ENCODE results near the gene IGFBP5.

Gene IGFBP5

DNA sequence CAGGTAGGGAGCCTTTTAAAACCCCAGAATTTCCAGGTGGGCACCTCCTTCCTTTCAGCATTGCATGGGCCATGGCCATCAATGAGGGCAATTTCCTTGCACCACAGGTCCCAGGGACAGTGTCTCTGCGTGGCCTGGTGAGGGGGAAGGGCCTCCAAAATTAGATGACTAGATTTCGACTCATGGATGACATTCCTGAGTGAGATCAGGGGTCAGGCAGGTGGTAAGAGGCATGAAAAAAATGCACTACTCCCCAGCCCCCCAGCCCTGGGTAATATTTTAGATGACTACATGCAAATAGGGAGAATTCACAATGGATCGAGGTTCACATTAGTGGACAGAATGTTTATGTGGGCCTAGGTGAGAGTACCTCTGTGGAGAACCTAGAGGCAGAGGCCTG, 19.0 kb upstream of the IGFBP5 start:
- no peak for DNase-seq (ENCODE audit: low read depth)

DNA sequence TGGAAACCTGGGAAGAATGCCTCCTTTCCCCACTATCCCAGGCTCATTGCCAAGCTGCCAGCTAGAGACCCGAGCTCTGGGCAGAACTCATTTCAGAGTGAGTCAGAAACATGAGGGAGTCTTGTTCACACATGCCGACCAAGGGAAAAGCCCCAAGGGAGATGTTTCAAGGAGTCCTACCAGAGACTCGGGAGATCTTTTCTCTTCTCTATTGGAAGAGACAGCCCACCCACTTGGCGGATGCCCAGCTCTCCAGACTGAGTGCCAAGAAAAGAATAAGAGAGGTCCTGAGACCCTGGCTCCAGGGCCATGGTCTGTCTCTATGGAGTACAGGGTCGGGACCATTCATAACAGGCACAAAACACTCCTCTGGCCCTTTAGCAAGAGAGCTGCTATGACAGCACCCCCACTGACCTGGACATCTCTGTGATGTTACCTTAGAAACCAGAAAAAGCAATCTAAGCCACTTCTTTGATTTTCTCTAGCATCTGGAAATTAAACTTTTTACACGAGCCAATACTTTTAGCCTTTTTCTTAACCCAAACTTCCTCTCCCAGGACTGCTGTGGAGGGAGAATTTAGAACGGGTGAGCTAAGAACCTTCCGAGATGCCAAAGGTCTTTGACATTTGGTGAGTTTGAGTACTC, 18.5 kb upstream of the IGFBP5 start:
- peak; percentile 69 for DNase-seq (ENCODE audit: low read depth)

DNA sequence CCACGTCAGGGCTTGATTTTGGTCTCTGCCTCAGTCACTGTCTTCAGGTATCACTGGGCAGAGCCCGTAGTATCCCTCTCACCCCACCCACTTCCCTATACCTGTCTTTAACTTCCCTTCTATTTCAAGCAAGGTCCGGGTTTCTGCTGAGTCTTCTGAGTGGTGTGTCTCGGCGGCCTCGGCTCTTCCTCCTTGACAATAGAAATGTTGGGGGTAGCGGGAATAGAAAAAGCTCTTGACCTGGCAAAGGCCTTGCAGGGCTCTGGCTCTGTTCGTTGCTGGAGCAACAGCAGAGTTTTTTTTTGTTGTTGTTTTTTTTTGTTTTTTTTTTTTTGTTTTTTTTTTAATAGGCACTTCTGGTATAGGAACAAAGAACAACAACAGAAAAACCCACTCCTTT, 16.0 kb upstream of the IGFBP5 start:
- DNase-seq (ENCODE audit: low read depth): no peak

DNA sequence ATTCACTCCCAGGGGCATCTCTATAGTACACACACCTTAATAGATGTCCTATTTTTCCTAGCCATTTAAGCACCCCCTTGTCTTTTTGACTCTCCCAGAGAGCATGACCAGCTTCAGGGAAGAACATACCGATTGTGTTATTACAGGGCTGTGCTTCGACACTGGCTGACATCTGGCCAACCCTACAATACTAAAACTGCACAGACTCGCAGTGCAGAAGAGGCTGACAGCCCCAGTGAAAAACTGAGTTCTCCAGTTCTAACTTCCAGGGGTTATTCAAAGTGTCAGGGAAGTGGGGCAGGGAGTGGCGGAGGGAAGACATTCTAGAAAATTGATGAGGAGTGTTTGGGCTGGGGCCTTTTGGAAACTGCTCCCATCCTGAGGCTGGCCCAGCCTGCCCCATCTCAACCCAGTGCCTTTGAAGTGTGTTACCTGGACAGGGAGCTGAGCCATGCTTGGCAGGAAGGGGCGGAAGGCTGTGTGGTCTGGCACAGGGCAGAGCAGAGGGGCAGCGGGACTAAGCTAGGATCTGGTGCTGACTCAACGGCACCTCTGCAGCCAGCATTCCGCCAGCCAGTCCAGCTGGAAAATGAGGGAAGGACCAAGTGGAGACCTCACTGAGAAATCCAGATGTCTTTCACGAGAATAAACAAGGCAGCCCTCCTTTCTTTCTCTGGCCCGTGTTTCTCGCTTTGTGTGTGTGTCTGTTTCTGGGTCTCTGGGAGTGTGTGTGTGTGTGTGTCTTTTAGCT, 15.4 kb upstream of the IGFBP5 start:
- DNase-seq (ENCODE audit: low read depth): no peak

DNA sequence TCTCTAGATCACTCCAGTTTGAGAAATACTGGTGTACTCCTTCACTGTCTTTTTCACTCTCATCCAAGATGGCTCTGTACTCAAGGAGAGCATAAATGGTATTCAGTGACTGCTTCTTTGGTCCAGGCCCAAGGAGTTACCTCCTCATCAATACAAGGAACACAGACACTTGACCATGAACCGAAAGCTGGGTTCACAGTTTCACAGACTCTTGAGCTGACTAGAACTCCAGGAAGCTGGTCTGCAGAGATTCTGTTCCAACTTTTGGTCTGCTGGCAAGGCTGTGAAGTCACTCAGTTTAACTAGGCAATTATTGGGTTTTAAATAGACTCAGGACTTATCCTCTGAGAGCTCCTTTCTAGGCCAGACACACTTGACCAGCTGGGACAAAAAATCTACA, 7.4 kb upstream of the IGFBP5 start:
- DNase-seq (ENCODE audit: low read depth): no peak

DNA sequence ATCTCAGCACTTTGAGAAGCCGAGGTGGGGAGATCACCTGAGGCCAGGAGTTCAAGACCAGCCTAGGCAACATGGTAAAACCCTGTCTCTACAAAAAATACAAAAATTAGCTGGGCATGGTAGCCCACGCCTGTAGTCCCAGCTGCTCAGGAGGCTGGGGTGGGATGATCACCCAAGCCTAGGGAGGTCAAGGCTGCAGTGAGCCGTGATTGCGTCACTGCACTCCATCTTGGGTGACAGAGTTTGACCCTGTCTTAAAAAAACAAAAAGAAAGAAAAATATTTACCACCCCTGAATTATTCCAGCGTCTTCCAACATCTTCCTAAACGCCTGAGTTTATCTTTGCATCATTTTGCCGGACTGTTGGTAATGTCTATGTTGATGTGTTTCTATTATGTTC, 6.2 kb upstream of the IGFBP5 start:
- no peak for DNase-seq (ENCODE audit: low read depth)

DNA sequence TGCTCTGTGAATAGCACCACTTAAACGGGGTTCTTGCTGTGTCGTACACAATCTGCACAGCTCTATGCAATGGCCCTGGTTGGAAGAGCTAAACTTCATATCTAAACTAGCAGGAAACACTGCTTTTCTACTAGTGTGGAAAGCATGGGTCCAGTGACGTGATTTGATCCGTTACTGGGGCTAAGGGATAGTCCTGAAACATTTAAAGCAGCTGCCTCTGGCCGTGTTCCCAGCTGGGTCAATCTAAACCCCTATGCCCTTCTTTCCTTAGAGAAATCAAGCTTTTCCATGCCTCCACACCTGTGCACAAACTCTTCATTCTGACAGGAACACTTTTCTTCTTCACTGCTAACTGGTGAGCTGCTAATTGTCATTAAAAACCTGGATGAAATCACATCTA, 5.4 kb upstream of the IGFBP5 start:
- no peak for DNase-seq (ENCODE audit: low read depth)

DNA sequence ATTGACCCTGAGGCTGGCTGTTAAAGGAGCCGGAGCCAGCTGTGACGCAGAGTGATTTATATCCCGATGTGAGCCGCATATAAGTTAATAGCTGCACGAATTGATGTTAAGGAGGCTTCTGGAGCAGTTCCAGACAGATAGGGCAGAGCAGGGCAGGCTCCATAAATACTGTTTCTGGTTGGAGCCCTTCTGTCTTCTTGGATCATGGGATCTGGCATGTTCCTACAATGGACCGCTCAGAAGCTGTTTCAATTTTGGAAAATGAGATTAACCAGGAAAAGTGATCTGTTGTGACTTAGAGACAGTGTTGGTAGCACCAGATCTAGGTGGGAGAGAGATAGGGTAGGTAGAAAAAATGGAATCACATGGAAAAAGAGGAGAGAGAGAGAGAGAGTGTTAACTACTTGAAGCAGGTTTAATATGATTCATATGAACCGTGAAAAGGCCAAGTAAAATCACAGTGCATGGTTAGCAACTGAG, 4.8 kb upstream of the IGFBP5 start:
- no peak for DNase-seq (ENCODE audit: low read depth)

DNA sequence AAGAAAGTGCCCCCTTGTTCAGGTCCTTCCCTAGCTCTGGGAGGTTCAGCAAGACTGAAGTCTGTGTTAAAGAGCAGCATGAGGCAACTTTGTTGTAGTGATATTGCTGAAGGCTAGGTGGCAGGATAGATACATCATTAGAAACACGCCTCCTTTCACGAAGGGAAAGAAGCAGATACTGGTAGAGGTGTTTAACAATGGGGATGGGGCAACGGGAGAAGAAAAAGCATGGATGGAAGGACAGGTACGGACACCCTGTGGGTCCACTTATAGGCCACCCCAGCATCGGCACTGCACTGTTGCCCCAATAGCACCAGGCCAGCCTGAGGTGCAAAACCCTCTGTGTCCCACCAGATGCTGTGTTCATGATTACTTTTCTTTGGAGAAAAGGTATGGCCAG, 3.5 kb upstream of the IGFBP5 start:
- DNase-seq (ENCODE audit: low read depth): no peak

DNA sequence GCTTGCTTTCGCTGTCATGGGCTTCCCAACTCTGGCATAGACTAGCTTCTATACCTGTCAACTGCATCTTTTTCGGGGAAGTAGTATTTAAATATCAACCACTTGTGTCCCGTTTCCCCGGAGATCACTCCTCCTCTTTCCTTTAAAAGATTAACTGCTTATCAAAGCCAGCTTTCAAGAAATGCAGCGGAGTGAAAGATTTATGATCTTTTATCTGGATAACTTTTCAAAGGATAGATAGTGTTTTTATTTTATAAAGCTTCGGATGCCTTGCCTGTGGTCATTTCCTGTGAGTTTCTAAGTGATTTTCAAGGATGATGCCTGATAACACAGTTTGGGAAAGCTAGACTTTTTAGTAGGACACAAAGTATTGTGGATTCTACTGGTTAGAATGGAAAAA, 2.9 kb upstream of the IGFBP5 start:
- no peak for DNase-seq (ENCODE audit: low read depth)

DNA sequence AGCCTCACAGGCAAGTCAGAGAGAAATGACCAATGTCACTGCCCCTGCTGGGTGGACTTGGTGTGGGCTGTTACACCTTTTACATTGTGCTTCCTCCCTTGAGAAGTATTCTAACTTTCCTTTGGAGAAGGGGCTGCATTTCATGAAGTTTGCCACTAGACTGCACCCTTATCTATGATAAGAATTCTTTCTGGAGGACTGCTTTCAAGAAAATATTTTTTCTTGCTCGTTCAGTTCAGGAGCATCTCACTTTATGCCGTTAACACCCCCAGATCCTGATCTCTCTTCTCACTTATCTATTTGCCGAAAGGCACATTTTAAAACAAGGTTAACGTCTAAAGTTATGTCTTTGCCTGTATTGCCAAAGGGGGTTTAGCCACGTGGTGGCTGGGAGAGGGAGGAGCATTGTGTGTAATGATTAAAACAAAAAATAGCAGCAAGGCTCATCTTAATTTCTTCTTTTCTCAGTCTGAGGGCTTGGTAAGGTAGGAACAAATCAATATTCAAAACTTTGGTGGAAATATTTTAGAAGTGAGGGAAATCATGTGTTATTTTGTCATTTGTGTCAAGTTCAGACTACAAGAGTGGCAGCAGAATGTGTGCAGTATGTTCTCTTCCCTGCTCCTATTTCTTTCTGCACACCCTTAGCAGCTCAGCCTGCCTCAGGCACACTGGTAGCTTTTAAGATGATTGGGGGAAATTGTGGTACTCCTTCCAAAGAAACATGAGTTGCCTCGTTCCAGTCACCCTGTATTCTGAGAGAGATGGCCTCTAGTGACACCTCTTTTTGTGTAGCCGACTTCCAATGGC, 1.6 kb upstream of the IGFBP5 start:
- no peak for DNase-seq (ENCODE audit: low read depth)

DNA sequence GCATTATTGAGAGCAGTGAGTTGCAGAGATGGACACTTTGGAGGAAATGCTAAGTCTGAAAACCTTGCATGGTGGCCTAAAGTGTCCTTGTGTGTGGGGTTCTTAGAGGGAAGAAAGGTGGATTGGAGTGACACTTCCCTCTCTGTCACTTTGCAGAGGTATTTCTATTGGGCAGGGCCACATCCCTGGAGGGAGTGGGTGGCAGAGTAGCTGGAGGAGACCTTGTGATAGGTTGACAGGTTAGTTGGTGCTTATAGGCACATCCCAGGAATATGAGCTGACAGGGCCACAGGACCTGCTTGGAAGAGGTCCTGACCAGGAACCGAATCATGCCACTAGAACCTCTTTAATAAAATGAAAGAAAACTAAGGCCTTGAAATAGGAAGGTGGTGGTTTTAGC, 972 bp upstream of the IGFBP5 start:
- DNase-seq (ENCODE audit: low read depth): no peak

DNA sequence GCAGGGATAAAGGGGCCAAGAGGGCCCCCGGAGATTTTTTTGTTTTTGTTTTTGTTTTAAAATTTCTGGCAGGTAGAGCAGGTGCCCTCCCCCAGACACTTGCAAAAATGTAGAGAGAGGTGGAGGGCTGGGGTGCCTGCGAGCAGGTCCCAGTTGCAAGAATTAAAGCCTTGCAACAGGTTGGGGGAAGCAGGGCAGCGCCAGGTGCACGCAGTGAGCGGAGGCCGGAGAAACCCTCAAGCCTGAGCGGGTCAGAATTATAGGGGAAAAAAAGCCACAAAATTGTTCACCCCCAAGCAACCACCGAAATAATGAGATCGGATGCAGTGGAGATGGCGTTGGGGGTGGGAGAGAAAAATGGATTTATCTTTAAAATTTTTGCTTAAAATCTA, 527 bp downstream of the IGFBP5 start:
- DNase-seq (ENCODE audit: low read depth): no peak

DNA sequence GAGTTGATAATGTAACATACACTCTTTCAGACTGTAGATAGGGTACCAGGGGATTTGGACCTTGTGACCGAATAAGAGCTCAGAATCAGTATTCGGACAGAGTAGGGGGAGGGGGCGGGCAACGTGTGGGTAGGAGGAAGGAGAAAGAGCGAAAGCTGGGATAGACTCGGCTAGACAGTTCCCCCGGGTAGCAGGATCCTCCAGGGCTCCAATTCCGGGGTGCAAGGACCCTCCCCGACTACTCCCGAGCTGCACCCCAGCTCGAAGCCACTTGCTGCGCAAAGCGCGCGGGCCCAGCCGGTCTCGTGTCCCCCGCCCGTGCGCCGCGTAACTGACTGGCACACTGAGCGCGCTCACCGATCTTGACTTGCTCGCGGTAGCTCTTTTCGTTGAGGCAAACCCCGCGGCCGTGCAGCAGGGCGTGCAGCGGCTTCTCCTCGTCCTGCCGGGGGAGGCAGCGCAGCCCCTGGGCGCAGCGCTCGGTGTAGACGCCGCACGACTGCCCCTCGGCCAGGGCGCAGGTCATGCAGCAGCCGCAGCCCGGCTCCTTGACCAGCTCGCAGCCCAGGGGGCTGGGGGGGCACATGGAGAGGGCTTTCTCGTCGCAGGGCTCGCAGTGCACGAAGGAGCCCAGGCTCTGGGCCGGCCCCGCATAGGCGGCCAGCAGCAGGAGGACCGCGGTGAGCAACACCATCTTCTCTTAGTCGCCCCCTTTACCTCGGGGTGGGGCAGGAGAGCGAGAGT, 1.1 kb downstream of the IGFBP5 start:
- DNase-seq (ENCODE audit: low read depth): no peak

DNA sequence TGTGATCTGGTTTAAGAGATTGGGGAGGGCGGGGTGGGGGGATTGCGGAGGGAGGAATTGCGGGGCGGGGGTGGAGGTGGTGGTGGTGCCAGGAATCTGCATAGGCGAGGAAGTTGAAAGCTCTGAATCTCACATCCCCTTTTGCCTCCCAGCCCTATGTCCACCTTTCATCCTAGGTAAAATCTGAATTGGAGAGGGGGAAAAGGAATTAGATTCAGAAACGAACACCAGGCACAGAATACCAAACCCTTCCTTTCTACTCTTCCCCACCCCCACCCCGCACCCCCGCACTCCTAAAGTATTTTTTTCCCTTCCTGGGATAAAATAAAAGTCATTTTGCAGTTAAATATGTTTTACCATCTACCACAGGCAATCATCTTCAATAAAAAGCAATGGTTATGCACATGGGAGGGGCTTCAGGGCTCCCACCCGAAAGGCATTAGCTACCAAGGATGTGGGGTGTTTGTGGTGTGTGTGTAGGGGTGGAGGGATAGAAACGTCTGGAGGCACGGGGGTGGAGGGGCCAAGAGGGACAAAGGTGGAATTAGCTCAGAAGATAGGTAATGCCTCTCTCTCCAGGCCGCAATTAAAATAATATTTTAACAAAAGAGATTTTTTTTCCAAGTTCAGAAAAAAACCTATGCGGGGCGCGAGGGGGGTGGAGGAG, 1.8 kb downstream of the IGFBP5 start:
- no peak for DNase-seq (ENCODE audit: low read depth)

DNA sequence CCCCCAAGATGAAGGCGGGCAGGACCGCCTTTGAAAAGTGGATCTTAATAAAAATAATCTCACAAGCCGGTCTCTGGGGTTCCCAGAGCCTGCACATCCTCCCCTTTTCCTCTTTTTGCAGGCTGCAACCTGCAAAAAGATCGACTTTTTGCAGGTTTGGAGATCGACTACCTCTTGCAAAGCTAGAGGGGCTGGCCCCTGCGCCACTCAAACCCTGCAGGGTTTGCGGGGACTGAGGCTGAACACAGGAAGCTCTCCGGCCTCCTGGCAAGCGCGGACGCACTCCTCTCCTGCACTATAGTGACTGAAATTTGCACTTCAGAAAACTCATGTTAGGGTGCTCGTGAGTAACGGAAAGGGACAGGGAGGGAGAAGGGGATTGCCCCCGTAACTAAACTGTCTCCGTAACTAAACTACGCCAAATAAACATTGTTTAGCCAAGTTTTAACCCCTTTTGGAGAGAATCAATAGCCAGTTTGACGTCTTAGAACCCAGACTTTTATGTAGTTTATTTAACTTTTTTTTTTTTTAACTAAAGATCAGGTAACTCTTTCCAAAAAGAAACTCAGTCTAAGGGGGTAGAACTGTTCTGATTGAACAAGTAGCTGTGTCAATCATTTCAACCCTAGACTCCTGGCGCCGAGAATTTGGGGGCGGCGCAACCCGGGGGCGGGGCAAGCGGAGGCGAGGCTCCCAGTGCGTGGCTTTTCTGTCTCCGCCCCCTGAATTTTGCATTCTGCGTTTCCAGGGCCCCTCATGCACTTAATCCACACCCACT, 2.5 kb downstream of the IGFBP5 start:
- DNase-seq (ENCODE audit: low read depth): no peak

DNA sequence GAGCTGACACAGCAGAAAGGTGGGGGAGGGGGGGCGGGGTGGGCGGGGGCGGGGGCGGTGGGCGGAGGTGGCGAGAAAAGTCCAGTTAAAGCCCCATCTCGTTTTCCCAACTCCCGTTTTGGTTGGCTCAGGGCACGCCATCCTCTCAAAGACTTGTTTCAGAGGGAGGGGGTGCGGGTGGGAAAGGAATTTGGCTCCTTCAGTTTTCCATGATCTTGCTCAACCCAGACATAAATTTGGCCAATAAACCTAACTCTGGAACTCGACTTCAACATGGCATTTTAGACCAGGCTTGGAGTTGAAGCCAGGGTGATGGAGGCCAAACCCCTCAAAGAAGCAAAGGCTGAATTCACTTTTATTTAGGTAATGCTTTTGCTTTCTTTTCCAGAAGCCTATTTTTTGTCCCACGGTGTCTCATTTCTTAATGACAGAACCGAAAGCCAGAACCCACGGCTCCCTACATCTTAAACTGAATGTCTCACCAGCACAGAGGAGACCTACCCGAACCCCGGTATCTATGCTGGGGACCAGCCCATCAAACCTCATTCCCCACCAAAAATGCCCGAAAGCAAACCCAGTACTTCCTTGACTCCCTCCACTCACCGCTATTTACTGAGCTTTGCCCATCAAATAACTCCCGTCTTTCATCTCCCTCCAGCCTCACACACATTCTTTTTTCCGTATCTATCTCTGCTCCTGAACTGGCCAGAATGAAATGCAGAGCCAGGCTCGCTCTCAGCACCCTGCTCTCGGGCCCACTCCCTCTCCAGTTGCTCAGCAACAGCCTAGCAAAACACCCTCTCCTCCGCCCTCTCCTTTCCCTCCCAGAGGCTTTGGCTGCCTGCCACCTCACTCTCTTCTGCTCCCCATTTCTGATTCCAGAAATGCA, 4.3 kb downstream of the IGFBP5 start:
- DNase-seq (ENCODE audit: low read depth): no peak

DNA sequence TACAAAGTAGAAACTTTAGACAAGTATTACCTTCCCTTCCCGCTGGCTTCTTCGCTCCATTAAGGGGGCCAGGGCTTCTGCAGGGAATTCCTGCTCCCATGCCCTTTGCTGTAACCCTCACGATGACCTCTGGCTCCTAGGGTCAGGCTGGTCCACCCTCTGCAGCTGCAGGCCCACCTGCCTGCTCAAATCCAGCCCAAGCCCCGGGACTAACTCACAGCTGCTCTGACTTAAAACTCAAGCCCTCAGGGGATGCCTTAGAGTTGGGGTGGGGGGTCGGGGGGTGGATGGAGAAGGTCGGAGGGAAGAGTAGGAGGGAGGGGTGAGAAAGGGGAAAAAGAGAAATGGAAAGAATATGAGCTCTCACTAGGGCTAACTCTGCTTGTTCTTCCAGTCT, 4.9 kb downstream of the IGFBP5 start:
- no peak for DNase-seq (ENCODE audit: low read depth)

DNA sequence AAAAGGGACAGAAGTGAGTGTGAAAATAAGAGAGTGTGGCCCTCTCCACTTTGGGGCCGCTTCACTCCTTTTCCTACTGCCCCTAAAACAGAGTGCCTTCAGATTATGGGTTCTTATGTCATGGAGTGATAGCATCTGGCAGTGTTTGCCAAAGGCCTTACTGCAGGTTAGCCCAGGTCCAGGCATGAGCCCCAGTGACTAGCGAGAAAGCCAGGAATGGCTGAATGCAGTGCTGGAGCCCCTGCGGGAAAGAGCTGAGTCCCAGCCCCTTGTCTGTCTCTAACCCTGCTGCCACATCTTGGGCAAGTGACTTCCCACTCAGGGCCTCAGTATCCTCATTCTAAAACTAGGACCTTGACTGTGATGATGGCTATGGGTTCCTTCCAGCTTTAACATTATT, 6.0 kb downstream of the IGFBP5 start:
- DNase-seq (ENCODE audit: low read depth): no peak

DNA sequence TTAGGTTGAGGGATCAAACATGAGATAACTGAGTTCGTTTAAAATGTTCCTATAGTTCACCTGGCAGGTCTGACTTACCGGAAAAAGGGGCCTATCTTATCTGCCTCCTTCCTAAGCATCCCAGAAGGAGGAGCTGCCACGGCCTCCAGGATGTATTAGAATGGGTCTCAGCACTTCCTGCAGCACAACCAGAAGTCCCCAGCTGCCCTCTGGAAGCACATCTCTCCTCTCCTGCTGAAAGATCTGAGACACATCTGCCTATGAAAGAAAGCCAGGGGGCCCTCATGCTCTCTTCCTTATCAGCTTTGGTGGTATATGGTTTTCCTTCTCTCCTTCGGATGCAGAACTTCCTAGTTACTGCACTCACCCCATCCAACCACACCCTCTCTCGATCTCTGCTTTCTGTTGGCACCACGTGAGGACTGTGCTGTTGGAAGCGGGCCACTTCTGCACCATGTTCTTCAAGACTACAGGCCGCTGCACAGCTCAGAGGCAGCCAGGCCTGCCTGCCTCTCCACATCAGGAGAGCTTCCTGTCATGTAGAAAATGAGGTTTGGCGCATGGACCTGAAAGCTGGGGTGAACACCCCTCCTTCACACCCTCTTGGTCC, 6.5 kb downstream of the IGFBP5 start:
- no peak for DNase-seq (ENCODE audit: low read depth)

All from HS-27A (cell line).